Nephron (organoid): ENCODE measurements around the gene IL17C.

Source experiments
- H3K27ac Mint-ChIP-seq, 3 experiments: 2 replicates each; pipeline ENCODE4 v1.8.0; 2020; ENCODE audit warnings: mixed read lengths in 3 of 3, mild to moderate bottlenecking in 2 of 3, moderate library complexity in 1 of 3
- H3K27me3 Mint-ChIP-seq: 2 replicates; pipeline ENCODE4 v1.8.0; 2021; ENCODE audit warnings: low read depth, mild to moderate bottlenecking, moderate library complexity, mixed read lengths
- H3K36me3 Mint-ChIP-seq: 2 replicates; pipeline ENCODE4 v1.8.0; 2020; ENCODE audit warnings: low read depth, mixed read lengths
- H3K4me1 Mint-ChIP-seq: 2 replicates; pipeline ENCODE4 v1.8.0; 2020; ENCODE audit warnings: mixed read lengths
- H3K4me3 Mint-ChIP-seq, 3 experiments: 2 replicates each; pipeline ENCODE4 v1.8.0; 2020; ENCODE audit warnings: mild to moderate bottlenecking in 3 of 3, mixed read lengths in 3 of 3, moderate library complexity in 2 of 3
- H3K9me3 Mint-ChIP-seq: 2 replicates; pipeline ENCODE4 v1.8.0; 2020; ENCODE audit warnings: mixed read lengths
- CTCF ChIP-seq, 3 experiments: fragments of 200-600 bp; sonication (generic); IDR thresholded peaks; one replicate each; pipeline ENCODE4 v1.5.0; 2021; ENCODE audit warnings: antibody characterized with exemption in 3 of 3; ENCODE audit not compliant: unreplicated experiment in 3 of 3

IL17C gene

GRCh38 chr16:88593489-88593888 is 44.9 kb upstream of the IL17C start:
- TF ChIP-seq CTCF (IDR thresholded peaks at IDR 0.05; ENCODE audit: unreplicated experiment in 3 of 3), result no peak
- Mint-ChIP-seq H3K9me3 (no peaks in the 10 kb centered on the region), H3K4me3 (no peak overlapping the region), H3K27me3 (no peaks in the 10 kb centered on the region), H3K4me1 (no peaks in the 10 kb centered on the region), H3K36me3 (peaks cover 45% of the 10 kb centered on the region), H3K27ac (no peak overlapping the region)

GRCh38 chr16:88593910-88594309 is 44.5 kb upstream of the IL17C start:
- TF ChIP-seq CTCF (IDR thresholded peaks at IDR 0.05; ENCODE audit: unreplicated experiment in 3 of 3), result no peak
- Mint-ChIP-seq H3K36me3 (peaks cover 43% of the 10 kb centered on the region), H3K27me3 (no peaks in the 10 kb centered on the region), H3K9me3 (no peaks in the 10 kb centered on the region), H3K4me1 (no peaks in the 10 kb centered on the region), H3K4me3 (no peak overlapping the region), H3K27ac (no peak overlapping the region)

DNA sequence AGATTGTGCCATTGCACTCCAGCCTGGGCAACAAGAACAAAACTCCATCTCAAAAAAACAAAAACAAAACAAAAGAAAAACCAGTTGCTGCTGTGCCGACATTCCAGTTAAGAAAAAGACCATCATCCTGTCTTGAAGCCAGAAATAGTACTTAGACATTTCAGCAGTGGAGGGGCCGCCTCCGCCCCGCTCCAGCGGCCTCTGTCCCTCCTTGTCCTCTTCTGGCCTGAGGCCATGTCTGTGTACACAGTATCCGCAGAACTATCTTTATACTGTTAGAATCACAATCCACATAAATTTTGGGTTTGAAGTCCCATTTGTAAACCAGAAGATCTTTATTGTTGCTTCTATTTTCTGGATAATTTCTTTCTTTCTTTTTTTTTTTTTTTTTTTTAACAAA is 43.3 kb upstream of the IL17C start:
- H3K27me3 Mint-ChIP-seq, result no peaks in the 10 kb centered on the region
- TF ChIP-seq CTCF (IDR thresholded peaks at IDR 0.05; ENCODE audit: unreplicated experiment in 3 of 3), result no peak
- H3K27ac Mint-ChIP-seq, result no peak overlapping the region
- H3K9me3 Mint-ChIP-seq, result no peaks in the 10 kb centered on the region
- peaks cover 42% of the 10 kb centered on the region for H3K36me3 Mint-ChIP-seq
- no peaks in the 10 kb centered on the region for H3K4me1 Mint-ChIP-seq
- H3K4me3 Mint-ChIP-seq, result no peak overlapping the region

DNA sequence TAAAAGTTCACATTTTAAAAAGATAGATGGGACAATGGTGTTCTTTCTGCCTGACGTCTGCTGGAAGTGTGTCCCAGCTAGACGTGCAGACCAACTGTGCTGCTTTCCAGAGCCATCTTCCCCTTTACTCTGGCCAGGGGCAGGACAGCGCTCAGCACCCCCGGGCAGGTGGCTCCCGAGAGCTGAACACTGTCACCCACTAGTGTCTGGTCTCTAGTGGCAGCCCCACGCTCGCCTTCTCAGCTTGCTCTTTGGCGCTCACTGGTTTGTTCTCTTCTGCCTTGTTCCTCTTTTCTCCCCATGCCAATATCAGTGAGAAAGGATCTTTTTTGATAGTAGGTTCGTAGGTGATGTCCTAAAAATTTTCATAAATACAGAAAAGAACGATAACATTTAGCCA is 42.5 kb upstream of the IL17C start:
- Mint-ChIP-seq H3K4me3 (no peak overlapping the region), H3K27me3 (no peaks in the 10 kb centered on the region), H3K36me3 (peaks cover 43% of the 10 kb centered on the region), H3K27ac (no peak overlapping the region), H3K4me1 (no peaks in the 10 kb centered on the region), H3K9me3 (no peaks in the 10 kb centered on the region)
- no peak for TF ChIP-seq CTCF (IDR thresholded peaks at IDR 0.05; ENCODE audit: unreplicated experiment in 3 of 3)

GRCh38 chr16:88596483-88596882 is 41.9 kb upstream of the IL17C start:
- Mint-ChIP-seq H3K36me3 (peaks cover 44% of the 10 kb centered on the region), H3K27ac (no peak overlapping the region), H3K4me1 (no peaks in the 10 kb centered on the region), H3K4me3 (no peak overlapping the region), H3K27me3 (no peaks in the 10 kb centered on the region), H3K9me3 (no peaks in the 10 kb centered on the region)
- TF ChIP-seq CTCF (IDR thresholded peaks at IDR 0.05; ENCODE audit: unreplicated experiment in 3 of 3), result no peak

DNA sequence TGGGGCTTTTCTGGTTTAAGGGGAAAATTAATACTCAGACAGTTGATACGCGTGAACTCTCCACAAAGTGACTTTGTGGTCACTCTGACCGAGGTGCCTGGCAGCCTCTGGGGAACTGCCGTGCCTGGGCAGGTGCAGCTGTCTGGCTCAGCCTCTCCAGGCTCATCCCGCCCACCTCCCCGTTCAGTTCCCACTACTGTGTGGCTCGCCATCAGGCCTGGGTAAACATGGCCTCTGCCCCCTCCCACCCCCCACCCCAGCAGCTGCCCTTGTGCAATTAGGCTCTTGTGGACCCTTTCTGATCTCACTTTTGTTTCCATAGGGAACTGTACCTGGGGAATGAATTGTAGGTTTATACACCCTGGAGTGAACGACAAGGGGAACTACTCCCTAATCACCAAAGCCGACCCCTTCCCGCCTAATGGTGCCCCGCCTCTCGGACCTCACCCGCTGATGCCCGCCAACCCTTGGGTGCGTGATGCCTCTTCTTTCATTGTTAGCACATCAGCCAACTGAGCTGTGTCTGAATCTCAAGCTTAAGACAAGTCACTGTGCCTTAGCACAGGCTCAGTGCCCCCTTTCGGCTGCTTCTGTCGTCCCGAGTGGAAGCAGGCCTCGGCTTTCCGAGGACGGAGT is 40.4 kb upstream of the IL17C start:
- no peak for TF ChIP-seq CTCF (IDR thresholded peaks at IDR 0.05; ENCODE audit: unreplicated experiment in 3 of 3)

More for the DNA sequence above, 40.4 kb upstream of the IL17C start:
- no peak overlapping the region for H3K4me3 Mint-ChIP-seq
- no peaks in the 10 kb centered on the region for H3K9me3 Mint-ChIP-seq
- H3K4me1 Mint-ChIP-seq, result no peaks in the 10 kb centered on the region
- no peaks in the 10 kb centered on the region for H3K27me3 Mint-ChIP-seq
- peaks cover 44% of the 10 kb centered on the region for H3K36me3 Mint-ChIP-seq
- H3K27ac Mint-ChIP-seq, result no peak overlapping the region
